ENCODE data around the gene S100A2.
"Not testable (repeated sequence)": the region's sequence is repeated elsewhere in the genome, so short reads cannot be mapped to it uniquely, and the experiment has no call there.

The S100A2 gene

DNA sequence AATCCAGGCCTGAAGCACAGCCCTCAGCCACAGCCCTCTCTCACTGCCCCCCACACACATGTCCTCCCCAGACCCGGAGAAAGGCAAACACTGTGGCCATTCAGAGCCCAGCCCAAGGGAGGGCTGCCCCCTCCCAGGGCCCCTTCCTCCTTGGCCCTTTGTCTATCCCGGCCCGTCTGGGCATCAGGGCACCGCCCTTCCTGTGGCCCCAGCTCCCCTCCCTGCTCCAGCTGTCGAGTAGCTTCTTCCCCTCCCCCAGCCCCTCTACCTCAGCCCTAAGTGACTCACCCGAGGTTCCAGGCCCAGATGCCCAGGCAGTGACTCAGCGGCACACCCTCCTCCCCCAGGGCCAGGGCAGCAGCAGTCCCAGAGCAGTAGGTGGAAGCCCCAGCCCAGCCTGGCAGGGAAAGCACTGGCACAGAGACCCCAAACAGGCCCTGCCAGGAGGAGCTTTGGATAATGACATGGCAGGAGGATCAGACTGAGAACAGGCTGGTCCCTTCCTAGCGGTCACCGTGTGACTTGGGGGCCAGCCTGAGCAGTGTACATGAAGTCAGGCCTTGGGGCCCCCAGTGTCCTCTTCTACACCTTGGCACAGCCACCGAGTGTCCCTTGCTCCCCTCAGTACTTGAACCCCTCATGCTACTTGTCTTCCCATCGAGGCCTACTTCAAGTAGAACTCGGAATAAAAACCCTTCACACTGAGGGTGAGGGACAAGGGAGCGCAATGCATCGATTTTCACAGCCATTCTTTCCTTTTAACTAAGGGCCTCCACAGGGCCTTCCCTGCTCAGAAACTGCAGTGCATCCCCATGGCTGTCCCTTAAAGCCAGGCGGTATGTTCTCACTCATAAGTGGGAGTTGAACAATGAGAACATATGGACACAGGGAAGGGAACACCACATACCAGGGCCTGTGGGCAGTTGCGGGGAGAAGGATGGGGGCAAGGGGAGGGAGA, 1.0 kb upstream of the S100A2 start:
- DNase-seq (ENCODE audit: low read depth in 2 of 2, low spot score in 1 of 2) = peak; percentile 47 to 78

DNA sequence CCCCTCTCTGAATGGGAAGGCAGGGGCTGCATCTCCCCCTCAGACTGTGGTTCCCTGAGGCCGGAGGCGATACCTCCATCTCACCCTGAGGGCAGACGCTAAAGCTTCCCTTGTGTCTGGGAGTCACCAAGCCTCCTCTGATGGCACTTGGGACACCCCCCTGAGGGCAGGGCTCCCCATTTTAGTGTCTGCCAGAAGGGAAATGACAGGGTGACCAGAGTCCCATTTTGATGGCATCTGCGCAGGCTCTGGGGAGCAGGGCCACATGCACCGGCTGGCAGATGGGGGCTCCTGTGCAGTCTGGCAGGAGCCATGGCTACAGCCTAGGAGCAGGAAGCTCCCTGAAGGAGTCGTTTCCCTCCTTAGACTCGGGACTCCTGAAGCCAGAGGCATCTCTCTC, 1.7 kb downstream of the S100A2 start:
- DNase-seq (ENCODE audit: low read depth in 2 of 2, low spot score in 1 of 2) = no peak

DNA sequence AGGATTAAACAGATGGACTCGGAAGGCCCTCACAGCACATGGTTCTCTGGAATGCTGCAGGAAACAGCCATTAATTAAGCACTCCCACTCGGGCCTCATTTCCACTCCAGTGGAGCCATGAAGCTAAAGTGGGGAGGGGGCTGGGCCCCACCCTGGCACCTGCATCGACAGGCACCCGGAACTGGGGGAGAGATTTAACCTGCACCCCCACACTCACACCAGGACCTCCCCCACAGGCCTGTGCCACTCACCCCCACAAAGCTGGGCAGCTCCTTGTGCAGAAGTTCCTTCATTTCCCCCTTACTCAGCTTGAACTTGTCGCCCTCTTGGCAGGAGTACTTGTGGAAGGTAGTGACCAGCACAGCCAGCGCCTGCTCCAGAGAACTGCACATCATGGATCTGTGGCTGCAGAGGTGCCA, 2.2 kb downstream of the S100A2 start:
- no peak for DNase-seq (ENCODE audit: low read depth in 2 of 2, low spot score in 1 of 2)

DNA sequence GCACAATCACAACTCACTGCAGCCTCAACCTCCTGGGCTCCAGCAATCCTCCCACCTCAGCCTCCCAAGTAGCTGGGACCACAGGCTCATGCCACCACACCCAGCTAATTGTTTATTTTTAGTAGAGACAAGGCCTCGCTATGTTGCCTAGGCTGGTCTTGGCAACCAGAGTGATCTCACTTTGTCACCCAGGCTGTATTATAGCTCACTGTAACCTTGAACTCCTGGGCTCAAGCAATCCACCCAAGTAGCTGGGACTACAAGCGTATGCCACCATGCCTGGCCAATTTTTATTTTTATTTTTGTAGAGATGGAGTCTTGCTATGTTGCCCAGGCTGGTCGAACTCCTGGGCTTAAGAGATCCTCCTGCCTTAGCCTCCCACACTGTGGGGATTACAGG, 3.6 kb downstream of the S100A2 start:
- not testable (repeated sequence) for DNase-seq (ENCODE audit: low read depth in 2 of 2, low spot score in 1 of 2)

DNA sequence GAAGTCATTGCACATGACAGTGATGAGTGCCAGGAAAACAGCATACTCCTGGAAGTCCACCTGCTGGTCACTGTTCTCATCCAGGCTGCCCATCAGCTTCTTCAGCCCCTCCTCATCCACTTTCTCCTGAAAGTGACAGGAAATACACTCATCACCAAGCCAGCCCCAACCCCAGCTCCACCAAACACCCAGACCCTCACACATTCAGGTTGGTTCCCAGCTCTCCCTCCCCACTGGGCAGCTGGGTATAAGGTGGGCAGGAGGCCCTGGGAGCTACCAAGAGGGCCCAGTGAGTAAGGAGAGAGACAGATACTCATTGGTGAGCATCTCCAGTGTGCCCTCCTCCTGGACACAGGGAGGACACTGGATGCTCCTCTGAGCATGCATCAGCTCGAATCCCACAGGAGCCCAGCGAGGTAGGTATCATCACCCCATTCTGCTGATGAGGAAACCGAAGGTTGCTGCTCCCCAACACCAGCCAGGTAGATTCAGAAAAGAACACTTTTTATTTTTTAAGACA, 4.1 kb downstream of the S100A2 start:
- DNase-seq (ENCODE audit: low read depth in 2 of 2, low spot score in 1 of 2) = no peak

DNA sequence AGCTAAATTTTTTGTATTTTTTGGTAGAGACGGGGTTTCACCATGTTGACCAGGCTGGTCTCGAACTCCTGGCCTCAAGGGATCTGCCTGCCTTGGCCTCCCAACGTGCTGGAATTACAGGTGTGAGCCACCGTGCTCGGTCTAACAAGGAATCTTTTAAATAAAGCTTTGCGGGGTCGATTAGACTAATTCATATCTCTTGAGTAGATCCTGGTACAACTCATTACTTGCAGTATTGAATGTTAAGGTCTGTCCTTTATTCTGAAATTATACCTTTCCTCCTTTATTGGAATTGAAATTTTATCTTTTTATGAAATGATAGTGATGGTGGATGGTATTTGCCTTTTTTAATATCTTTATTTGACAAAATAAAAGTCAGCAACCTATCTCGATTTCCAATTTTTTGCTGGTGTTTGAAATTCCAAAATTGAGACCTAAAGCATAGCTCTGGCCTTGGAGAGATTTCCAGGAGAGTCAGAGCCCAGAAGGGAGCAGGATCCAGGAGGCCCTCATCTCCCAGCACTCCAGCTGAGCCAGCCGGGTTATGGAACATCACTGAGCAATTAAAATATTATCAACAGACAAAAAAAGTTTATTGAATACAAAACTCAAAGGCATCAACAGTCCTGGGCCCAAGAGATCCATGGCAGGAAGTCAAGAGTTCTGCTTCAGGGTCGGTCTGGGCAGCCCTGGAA, 4.7 kb downstream of the S100A2 start:
- no peak for DNase-seq (ENCODE audit: low read depth in 2 of 2, low spot score in 1 of 2)

DNA sequence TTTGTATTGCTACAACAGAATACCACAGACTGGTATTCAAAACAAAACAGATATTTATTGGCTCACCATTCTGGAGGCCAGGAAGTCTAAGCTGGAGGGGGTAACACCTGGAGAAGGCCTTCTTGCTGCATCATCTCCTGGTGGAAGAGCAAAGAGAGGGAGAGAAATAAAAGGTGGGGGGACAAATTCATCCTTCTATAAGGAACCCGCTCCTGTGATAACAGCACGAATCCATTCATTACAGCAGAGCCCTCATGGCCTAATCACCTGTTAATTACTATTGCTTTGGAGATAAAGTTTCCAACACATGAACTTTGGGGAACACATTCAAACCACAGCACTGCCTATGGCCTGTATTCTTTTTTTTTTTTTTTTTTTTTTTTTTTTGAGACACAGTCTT, 5.4 kb downstream of the S100A2 start:
- no peak for DNase-seq (ENCODE audit: low read depth in 2 of 2, low spot score in 1 of 2)

DNA sequence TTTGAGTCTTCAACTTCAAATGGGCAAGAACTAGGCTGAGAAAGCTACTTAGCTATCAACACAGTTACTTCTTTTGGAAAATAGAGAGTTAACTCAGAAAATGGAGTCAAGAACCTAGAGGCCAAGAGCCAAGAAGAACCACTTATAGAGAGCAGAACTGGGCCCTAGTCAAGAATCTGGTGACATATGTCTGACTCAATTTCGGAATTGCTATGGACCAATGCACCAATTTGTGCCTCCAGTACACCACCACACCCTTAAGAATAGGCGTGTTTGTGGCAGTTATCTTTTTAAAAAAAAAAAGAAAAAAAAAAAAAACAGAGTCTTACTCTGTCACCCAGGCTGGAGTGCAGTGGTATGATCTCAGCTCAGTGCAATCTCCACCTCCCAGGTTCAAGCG, 7.8 kb downstream of the S100A2 start:
- DNase-seq (ENCODE audit: low read depth in 2 of 2, low spot score in 1 of 2) = no peak

DNA sequence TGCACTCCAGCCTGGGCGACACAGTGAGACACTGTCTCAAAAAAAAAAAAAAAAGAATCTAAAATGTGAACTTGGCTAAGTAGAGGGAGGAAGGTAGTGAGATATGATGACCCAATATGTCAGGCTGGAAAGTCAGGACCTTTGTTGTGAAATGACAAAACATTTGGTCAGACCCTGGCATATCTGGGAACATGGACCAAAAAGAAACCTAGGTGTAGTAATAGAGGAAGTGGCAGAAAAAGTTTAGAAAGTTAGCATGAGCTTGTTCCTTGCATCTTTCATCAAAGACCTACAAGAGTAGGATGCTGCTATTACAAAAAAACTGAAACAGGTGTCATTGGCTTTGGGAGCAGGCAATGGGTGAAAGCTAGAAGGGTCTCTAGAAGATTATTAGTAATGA, 9.3 kb downstream of the S100A2 start:
- no peak for DNase-seq (ENCODE audit: low read depth in 2 of 2, low spot score in 1 of 2)

DNA sequence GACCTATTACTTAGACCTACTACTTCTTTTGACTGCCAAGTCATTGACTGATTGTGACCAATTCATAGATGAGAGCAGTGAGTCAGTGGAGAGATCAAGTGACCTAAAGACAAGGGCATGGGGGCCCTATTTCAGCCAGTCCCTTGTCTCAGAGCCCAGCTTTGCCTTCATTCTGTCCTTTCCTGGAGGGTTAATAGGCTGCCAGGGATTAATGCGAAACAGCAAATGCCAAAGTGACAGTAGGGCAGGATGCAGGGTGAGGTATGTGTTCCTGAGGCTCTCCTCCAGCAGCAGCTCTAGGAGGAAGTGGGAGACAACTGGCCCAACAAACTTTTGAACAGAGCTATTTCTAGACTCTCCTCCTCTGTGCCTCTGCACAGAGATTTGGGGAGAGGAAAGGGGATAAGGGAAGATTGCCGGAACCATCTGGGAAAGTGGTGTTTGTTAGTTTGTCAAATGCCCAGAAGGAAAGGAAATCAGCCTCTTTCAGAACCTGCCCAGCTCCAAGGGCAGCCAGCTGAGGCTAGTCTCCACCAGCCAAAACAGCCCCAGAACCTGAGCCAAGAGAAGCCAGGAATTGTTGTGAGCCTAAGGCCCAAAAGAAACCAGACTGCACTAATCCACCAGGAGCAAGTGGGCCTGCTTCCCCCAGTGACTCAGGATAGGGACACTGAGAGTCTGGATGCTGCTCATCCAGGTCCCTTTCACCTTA, 11.7 kb downstream of the S100A2 start:
- DNase-seq (ENCODE audit: low read depth in 2 of 2, low spot score in 1 of 2) = no peak

DNA sequence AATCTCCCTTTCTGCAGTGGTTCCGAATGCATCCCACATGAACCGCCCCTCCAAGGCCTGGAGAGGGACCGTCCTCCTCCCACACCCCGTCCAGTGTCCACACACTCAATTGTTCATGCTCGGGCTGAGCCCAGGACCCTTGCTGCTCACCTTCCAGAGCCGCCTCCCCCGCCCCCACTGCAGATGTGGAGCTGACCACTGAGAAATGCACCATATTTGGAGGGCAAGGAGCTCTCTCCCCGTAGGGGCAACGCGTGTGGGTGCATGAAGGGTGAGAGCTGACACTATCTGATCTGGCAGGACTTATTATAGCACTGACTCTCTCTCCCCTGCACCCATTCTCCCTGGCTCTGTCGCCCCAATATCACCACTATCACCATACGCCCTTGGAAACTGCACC, 12.5 kb downstream of the S100A2 start:
- no peak for DNase-seq (ENCODE audit: low read depth in 2 of 2, low spot score in 1 of 2)

DNA sequence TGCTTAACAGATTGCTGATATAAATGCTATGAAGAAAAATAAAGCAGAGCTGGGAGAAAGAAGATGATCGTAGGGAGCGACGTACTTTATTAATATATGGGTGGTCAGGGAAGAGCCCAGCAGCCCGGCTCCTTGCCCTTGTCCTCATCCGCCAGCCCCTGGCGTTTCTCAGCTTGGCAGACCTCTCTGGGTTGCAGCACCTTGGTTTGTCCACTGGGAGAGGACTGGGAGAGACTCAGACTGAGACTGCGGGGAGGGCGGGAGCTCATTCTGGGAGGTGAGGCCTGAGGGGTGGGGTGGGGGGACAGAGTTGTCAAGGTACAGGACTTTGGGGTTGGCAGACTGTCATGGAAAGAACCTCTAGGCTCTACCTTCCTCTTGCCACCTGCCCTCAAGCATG, 13.3 kb downstream of the S100A2 start:
- no peak for DNase-seq (ENCODE audit: low read depth in 2 of 2, low spot score in 1 of 2)

DNA sequence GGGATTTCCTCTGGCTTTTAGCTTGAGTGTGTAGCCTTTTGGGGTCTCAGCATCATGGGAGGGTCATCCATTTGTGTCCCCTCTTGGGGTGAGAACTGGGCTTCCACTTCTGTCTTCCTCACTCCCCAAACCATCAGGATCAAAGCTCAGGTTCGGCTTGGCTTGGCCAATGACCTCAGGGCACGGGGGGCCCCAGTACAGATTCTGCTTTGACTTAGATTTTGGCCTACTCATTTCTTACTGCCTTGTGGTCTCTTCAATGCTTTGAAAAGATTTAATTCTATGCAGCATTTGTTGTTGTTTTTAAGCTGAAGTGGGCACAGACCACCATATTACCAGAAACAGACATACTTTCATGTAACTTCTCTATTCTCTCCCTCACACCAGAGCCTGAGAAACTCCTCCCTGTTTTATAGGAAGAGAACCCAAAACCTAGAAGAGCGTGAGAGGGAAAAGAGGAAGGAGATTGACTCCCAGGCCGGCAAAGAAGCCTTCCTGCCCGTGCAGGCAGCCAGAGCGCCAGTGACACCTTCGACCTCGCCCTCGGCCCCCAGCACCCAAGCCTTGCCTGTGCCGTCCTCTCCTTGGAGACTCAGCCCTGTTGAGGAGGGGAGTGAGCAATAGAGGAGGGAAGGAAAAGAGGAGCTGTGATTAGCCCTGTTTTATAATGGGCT, 14.7 kb downstream of the S100A2 start:
- no peak for DNase-seq (ENCODE audit: low read depth in 2 of 2, low spot score in 1 of 2)

DNA sequence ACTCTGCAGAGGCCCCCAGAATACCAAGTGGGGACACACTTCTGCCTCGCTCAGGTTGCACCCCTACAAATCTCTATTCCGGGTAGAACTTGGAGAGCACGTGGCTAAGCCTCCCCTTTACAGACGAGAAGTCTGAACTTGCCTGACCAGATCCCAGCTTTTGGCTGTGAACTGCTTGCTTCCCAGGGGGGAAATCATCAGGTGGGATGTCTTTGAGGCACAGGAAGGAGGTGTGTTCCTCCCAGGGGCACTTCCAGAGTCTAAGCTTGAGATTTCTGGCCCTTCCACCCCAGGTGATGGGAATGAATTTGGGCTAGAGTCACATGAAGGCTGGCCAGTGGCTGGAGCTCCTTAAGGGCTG, 15.3 kb downstream of the S100A2 start:
- no peak for DNase-seq (ENCODE audit: low read depth in 2 of 2, low spot score in 1 of 2)

DNA sequence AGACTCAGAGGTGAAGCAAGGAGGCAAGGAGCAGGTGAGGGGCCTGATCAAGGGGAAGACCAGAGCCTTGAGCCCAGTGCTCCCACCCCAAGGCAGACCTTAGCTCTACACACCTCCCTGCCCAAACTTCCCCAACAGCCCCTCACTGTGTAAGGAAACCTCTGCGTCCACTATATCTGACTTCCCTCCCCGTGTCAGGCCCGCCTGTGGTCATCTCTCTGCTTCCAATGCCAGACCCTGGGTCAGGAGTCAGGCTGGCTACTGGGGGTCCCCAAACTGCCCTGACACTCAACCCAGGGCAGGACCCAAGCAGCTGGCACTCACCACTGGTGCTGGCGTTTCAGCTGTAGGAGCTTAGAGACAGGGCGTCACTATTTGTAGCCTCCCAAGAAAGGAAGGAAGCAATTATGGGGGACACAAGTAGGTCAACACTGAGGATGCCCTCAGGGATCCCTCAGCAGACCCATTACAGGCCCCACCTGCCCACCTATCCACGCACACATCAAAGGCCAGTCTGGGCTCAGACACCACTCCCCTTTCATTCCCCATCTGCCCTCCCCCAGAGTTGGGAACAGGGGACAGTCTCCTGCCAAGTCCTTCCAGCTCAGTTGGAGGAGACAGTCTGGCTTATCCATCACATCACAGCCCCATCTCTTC, 15.8 kb downstream of the S100A2 start:
- DNase-seq (ENCODE audit: low read depth in 2 of 2, low spot score in 1 of 2) = no peak

DNA sequence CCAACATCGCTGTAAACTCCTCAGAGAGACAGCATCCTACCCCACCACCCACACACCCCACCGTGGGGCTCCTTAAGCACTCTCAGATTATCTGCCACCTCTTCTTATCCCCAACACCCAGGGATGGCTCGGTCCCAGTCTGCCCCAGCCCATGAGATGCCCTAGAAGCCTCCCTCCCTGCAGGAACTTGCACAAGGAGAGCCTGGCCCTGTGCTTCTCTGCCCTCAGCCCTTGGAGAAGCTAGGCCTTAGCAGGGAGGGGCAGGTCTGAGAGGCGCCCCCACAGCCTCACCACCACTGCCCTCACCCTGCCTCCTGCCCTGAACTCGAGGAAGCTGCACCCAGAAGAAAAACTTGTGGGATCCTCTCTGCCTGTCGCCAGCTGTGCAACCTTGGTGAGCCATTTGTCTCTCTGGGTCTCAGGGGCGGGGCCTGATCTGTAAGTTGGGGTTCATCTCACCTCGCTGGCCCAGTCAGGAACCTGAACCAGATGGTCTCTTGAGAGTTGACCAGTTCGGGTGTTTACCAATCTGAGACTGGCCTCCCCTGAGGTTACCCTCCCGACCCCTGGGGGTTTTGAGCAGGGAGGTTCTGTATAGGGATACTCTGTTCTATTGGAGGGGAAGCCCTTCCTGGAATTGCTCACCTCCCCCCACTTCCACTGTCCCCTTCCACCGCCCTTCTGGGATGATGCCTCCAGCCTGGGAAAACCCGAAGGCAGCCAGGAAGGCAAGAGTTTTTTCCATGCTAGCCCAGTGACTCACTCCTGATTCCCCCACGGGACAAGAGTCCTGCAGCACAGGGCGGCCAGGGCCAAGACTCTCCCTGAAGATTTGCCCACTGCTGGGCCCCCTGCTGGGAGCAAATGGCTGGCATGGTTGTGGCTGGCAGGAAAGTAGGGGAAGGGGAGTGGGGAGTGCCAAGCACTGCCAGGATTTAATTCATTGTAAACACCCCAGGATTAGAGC, 16.6 kb downstream of the S100A2 start, which contains the start of gene S100A3:
Gene S100A3 (minus strand): TSS at position 537 of the 967 bp plus-strand sequence. CDS start 773 bp downstream, outside the sequence.
- DNase-seq (ENCODE audit: low read depth in 2 of 2, low spot score in 1 of 2) = no peak

DNA sequence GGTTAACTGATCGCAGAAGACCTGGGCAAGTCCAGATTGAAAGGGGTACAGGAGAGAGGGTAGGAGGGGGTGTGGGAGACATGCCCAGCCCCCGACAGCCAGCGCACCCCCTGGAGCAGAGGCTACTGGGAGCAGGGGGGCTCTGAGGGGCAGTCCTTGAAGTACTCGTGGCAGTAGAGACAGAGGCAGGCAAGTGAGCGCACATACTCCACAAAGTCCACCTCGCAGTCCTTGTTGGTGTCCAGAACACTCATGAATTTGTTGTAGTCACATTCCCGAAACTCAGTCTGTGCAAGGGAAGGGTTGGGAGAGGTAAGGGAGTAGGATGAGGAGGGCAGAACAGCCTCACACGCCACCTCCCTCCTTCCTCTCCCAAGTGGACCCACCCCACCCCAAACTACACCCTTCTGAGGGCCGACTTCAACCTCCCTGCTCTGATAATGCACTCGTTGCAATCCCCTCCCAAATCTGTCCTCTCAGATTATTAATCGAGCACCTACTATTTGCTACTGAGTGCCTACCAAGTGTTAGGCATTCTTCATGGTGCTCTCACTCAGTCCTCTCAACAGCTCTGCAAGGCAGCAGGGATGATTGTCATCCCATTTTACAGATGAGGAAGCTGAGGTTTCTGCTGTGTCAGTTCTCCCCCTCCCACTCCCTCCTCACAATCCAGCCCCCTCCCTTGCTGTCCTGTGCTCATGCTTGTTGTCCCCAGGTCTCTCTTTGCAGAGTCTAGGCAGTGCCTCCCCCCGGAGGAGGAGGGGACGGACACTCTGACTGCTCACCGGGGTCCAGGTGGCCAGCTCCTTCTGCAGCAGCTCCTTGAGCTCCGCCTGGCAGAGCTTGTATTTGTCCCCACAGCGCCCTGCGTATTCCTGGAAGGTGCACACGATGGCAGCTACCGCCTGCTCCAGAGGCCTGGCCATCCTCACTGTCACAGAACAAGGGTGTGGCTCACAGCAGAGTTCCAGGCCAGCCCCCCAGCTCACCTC, 17.8 kb downstream of the S100A2 start:
- DNase-seq (ENCODE audit: low read depth in 2 of 2, low spot score in 1 of 2) = no peak

Data from stimulated activated CD8-positive, alpha-beta memory T cell treated with anti-CD3 and anti-CD28 coated beads, Interleukin-4, amount 100 ng/mL, for 1 hour (primary cell).